ENCODE results near the gene SEMA4D.

- TF ChIP-seq, protein P1, sequence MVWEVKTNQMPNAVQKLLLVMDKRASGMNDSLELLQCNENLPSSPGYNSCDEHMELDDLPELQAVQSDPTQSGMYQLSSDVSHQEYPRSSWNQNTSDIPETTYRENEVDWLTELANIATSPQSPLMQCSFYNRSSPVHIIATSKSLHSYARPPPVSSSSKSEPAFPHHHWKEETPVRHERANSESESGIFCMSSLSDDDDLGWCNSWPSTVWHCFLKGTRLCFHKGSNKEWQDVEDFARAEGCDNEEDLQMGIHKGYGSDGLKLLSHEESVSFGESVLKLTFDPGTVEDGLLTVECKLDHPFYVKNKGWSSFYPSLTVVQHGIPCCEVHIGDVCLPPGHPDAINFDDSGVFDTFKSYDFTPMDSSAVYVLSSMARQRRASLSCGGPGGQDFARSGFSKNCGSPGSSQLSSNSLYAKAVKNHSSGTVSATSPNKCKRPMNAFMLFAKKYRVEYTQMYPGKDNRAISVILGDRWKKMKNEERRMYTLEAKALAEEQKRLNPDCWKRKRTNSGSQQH (CRISPR knock-in tag; IDR thresholded peaks at IDR 0.05; ENCODE audit: low read depth): no peak
- TF ChIP-seq JUND (CRISPR knock-in tag; IDR thresholded peaks at IDR 0.05) (no peak), ZNF510 (CRISPR knock-in tag; IDR thresholded peaks at IDR 0.05; ENCODE audit: low read depth) (no peak), ZBTB33 (CRISPR knock-in tag; IDR thresholded peaks at IDR 0.05) (no peak), ZNF747 (CRISPR knock-in tag; IDR thresholded peaks at IDR 0.05; ENCODE audit: borderline replicate concordance) (no peak), SATB2 (CRISPR knock-in tag; IDR thresholded peaks at IDR 0.05) (no peak), SIN3B (IDR thresholded peaks at IDR 0.05; ENCODE audit: low read length) (no peak), POLR2AphosphoS5 (IDR thresholded peaks at IDR 0.05; ENCODE audit: low read depth, low read length) (no peak), EP300 (IDR thresholded peaks at IDR 0.05; ENCODE audit: low read depth in 2 of 2, low read length in 2 of 2) (no peak), EP300 (CRISPR knock-in tag; IDR thresholded peaks at IDR 0.05; ENCODE audit: borderline replicate concordance) (no peak), EZH2 (conservative IDR thresholded peaks at IDR 0.05; ENCODE audit: low read depth, low read length) (no peak)
- TF ChIP-seq, protein P2, sequence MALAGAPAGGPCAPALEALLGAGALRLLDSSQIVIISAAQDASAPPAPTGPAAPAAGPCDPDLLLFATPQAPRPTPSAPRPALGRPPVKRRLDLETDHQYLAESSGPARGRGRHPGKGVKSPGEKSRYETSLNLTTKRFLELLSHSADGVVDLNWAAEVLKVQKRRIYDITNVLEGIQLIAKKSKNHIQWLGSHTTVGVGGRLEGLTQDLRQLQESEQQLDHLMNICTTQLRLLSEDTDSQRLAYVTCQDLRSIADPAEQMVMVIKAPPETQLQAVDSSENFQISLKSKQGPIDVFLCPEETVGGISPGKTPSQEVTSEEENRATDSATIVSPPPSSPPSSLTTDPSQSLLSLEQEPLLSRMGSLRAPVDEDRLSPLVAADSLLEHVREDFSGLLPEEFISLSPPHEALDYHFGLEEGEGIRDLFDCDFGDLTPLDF (CRISPR knock-in tag; IDR thresholded peaks at IDR 0.05): no peak
- TF ChIP-seq, protein P3, sequence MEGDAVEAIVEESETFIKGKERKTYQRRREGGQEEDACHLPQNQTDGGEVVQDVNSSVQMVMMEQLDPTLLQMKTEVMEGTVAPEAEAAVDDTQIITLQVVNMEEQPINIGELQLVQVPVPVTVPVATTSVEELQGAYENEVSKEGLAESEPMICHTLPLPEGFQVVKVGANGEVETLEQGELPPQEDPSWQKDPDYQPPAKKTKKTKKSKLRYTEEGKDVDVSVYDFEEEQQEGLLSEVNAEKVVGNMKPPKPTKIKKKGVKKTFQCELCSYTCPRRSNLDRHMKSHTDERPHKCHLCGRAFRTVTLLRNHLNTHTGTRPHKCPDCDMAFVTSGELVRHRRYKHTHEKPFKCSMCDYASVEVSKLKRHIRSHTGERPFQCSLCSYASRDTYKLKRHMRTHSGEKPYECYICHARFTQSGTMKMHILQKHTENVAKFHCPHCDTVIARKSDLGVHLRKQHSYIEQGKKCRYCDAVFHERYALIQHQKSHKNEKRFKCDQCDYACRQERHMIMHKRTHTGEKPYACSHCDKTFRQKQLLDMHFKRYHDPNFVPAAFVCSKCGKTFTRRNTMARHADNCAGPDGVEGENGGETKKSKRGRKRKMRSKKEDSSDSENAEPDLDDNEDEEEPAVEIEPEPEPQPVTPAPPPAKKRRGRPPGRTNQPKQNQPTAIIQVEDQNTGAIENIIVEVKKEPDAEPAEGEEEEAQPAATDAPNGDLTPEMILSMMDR (CRISPR knock-in tag; IDR thresholded peaks at IDR 0.05): no peak
- TF ChIP-seq, protein P4, sequence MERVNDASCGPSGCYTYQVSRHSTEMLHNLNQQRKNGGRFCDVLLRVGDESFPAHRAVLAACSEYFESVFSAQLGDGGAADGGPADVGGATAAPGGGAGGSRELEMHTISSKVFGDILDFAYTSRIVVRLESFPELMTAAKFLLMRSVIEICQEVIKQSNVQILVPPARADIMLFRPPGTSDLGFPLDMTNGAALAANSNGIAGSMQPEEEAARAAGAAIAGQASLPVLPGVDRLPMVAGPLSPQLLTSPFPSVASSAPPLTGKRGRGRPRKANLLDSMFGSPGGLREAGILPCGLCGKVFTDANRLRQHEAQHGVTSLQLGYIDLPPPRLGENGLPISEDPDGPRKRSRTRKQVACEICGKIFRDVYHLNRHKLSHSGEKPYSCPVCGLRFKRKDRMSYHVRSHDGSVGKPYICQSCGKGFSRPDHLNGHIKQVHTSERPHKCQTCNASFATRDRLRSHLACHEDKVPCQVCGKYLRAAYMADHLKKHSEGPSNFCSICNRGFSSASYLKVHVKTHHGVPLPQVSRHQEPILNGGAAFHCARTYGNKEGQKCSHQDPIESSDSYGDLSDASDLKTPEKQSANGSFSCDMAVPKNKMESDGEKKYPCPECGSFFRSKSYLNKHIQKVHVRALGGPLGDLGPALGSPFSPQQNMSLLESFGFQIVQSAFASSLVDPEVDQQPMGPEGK (CRISPR knock-in tag; IDR thresholded peaks at IDR 0.05): no peak
Observed at GRCh38 chr9:89442501-89442978, 55.4 kb downstream of the SEMA4D start.
